Calu3 (cell line): Measurements from ENCODE around the gene KRTAP5-3. TPM values are rescaled to one million over a fixed set of nuclear protein-coding genes. Genes with fewer than 3 reads are reported as not detected.
"Not testable (repeated sequence)": the region's sequence is repeated elsewhere in the genome, so short reads cannot be mapped to it uniquely, and the experiment has no call there.

Experiments
- BruUV-seq: library from RNA; stranded (reverse); fragments of 400-500 nt; replicated peaks from 2 replicates; lab custom pipeline; 2021; lab: Mats Ljungman, UMichigan
- CTCF ChIA-PET: fragments of 300-600 bp; sonication (Branson Sonifier 250); formaldehyde crosslinking; loops from one replicate; lab custom pipeline; 2022; ENCODE audit warnings: antibody characterized with exemption; lab: Charles Lee
- DNase-seq: peaks from one replicate; pipeline ENCODE4 v3.0.0; 2022
- H3K27ac Mint-ChIP-seq: one replicate; pipeline ENCODE4 v1.8.0; 2022; ENCODE audit warnings: mixed read lengths; ENCODE audit not compliant: unreplicated experiment
- H3K27me3 Mint-ChIP-seq: one replicate; pipeline ENCODE4 v1.8.0; 2022; ENCODE audit warnings: mixed read lengths; ENCODE audit not compliant: unreplicated experiment
- H3K36me3 Mint-ChIP-seq: one replicate; pipeline ENCODE4 v1.8.0; 2022; ENCODE audit warnings: mild to moderate bottlenecking, moderate library complexity, mixed read lengths; ENCODE audit not compliant: insufficient read depth, unreplicated experiment
- H3K4me1 Mint-ChIP-seq: one replicate; pipeline ENCODE4 v1.8.0; 2022; ENCODE audit warnings: mild to moderate bottlenecking, low read depth, mixed read lengths; ENCODE audit not compliant: unreplicated experiment
- H3K4me3 Mint-ChIP-seq: one replicate; pipeline ENCODE4 v1.8.0; 2022; ENCODE audit warnings: mild to moderate bottlenecking, low read depth, moderate library complexity, mixed read lengths; ENCODE audit not compliant: unreplicated experiment
- H3K9me3 Mint-ChIP-seq: one replicate; pipeline ENCODE4 v1.8.0; 2022; ENCODE audit warnings: low read depth, mixed read lengths; ENCODE audit not compliant: unreplicated experiment
- intact Hi-C: fragments of 100-400 bp; cut with micrococcal nuclease; formaldehyde crosslinking; loops from one replicate; pipeline ENCODE4 v1.10.0; 2022; ENCODE audit not compliant: unreplicated experiment
- total RNA-seq: library from RNA; stranded (reverse); gene quantifications from 2 replicates; pipeline ENCODE4 v1.2.3, GENCODE V29; 2022
- TF ChIP-seq, protein P1 (sequence below): fragments of 200-600 bp; IDR thresholded peaks from one replicate; pipeline ENCODE4 v1.8.0; 2022; ENCODE audit warnings: antibody characterized with exemption; ENCODE audit not compliant: unreplicated experiment

The KRTAP5-3 gene
- total RNA-seq, 1 experiment from 2014 or later: not detected

GRCh38 chr11:1650034-1650917, 42.0 kb upstream of the KRTAP5-3 start:
- no peak overlapping the region for H3K27ac Mint-ChIP-seq
- no peak for DNase-seq
- H3K27me3 Mint-ChIP-seq: peaks cover 73% of the 10 kb centered on the region
- no peak overlapping the region for H3K4me3 Mint-ChIP-seq
- TF ChIP-seq, protein P1, sequence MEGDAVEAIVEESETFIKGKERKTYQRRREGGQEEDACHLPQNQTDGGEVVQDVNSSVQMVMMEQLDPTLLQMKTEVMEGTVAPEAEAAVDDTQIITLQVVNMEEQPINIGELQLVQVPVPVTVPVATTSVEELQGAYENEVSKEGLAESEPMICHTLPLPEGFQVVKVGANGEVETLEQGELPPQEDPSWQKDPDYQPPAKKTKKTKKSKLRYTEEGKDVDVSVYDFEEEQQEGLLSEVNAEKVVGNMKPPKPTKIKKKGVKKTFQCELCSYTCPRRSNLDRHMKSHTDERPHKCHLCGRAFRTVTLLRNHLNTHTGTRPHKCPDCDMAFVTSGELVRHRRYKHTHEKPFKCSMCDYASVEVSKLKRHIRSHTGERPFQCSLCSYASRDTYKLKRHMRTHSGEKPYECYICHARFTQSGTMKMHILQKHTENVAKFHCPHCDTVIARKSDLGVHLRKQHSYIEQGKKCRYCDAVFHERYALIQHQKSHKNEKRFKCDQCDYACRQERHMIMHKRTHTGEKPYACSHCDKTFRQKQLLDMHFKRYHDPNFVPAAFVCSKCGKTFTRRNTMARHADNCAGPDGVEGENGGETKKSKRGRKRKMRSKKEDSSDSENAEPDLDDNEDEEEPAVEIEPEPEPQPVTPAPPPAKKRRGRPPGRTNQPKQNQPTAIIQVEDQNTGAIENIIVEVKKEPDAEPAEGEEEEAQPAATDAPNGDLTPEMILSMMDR: no peak
- intact Hi-C loops: loop anchor here (5.0 kb wide), 1 partner anchor 502 kb away; no protein-coding TSS in a partner anchor
- H3K4me1 Mint-ChIP-seq: no peaks in the 10 kb centered on the region
- no peaks in the 10 kb centered on the region for H3K9me3 Mint-ChIP-seq
- CTCF ChIA-PET: no interaction called here
- H3K36me3 Mint-ChIP-seq: no peaks in the 10 kb centered on the region
- no TSS peak for BruUV-seq

DNA sequence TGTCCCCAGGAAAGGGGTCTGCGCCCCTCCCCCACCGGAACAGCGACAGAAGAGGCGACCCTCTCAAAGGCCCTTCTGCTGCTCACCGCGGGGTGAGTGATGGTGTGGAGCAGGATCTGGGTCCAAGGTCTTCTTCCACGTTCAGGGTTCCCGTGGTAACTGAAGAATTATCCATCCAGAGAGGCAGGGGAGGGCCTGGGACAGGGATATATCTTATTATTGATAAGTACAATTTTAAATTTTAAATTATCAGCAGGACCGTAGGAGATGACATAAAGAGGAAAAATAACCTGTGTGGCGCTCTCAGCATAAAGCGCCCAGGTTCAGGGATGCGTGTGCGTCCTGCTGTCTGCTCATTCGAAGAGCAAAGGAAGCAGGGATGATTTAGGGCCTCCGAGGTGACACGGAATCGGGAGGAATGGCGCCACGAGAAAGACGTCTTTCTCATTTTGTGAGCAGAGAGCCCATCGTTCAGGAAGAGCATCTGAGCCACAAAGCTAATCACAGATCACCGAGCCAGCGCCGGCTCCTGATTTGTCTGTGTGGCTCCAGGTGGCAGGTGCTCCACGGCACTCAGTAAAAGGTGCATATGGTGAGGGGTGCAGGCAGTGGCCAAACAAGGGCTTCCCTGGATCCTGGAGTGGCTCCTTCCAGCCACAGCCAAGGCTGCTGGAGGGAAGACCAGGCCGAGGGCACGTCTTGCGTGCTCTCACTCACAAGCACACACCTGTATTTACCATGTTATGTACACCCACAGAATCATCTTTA, 40.6 kb upstream of the KRTAP5-3 start:
- Mint-ChIP-seq H3K27ac (no peak overlapping the region), H3K27me3 (peaks cover 73% of the 10 kb centered on the region), H3K4me1 (no peaks in the 10 kb centered on the region), H3K36me3 (no peaks in the 10 kb centered on the region), H3K4me3 (no peak overlapping the region), H3K9me3 (no peaks in the 10 kb centered on the region)
- CTCF ChIA-PET: no interaction called here
- intact Hi-C loops: no loop called here
- no TSS peak for BruUV-seq
- TF ChIP-seq, protein P1: no peak
- DNase-seq: no peak

GRCh38 chr11:1647901-1648652, 39.8 kb upstream of the KRTAP5-3 start:
- Mint-ChIP-seq H3K27me3 (peaks cover 76% of the 10 kb centered on the region), H3K4me3 (no peak overlapping the region), H3K36me3 (no peaks in the 10 kb centered on the region), H3K27ac (no peak overlapping the region), H3K4me1 (no peaks in the 10 kb centered on the region), H3K9me3 (no peaks in the 10 kb centered on the region)
- BruUV-seq: no TSS peak
- CTCF ChIA-PET: interaction anchor here (0.6 to 0.7 kb wide), 2 partner anchors 27 to 73 kb away, joined by 3 read pairs; no protein-coding TSS in a partner anchor
- no peak for DNase-seq
- intact Hi-C loops: no loop called here
- TF ChIP-seq, protein P1: no peak

DNA sequence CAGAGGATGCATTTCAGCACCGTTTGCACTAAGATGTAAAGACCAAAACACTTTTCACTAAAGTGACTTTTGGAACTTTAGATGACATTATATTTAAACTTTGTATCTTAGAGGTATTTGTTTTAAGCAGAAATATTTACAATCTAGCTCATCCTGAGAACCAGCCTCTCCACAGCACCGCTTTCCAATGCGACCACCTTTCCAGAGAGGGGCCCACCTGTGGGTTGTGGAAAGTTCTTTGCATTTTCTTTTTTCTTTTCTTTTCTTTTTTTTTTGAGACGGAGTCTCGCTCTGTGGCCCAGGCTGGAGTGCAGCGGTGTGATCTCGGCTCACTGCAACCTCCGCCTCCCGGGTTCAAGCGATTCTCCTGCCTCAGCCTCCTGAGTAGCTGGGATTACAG, 38.3 kb upstream of the KRTAP5-3 start:
- DNase-seq, H3K36me3 Mint-ChIP-seq, H3K4me3 Mint-ChIP-seq, BruUV-seq, H3K4me1 Mint-ChIP-seq, intact Hi-C loops, H3K9me3 Mint-ChIP-seq, H3K27ac Mint-ChIP-seq: not testable (repeated sequence)
- CTCF ChIA-PET: interaction anchor here (0.6 kb wide), 1 partner anchor 132 kb away, joined by 3 read pairs; no protein-coding TSS in a partner anchor
- H3K27me3 Mint-ChIP-seq: peaks cover 76% of the 10 kb centered on the region
